H1 (cell line): ENCODE results near the gene SCPEP1. TPM values are rescaled to one million over a fixed set of nuclear protein-coding genes. Genes with fewer than 3 reads are reported as not detected.

Experiments used
- CTCF ChIA-PET: fragments of 300-600 bp; sonication (Branson Sonifier 250); formaldehyde crosslinking; loops from one replicate; lab custom pipeline; 2021; ENCODE audit not compliant: partially characterized antibody; lab: Charles Lee
- POLR2A ChIA-PET: fragments of 300-600 bp; sonication (Branson Sonifier 250); formaldehyde crosslinking; loops from one replicate; lab custom pipeline; 2021; ENCODE audit warnings: inconsistent platforms; ENCODE audit not compliant: partially characterized antibody; lab: Charles Lee
- DNase-seq, 2 experiments: peaks; one replicate each; pipeline versions ENCODE4 v3.0.0 to v3.0.0-alpha.2; 2010 to 2022; ENCODE audit warnings: low spot score in 2 of 2, low read depth in 1 of 2, mixed read lengths in 1 of 2
- FAIRE-seq: peaks from 2 replicates; lab custom pipeline; 2011; peaks lifted over from hg19 to GRCh38; lab: Jason Lieb, UNC
- H2AFZ ChIP-seq: 2 replicates; pipeline ENCODE4 v1.8.1; 2012; ENCODE audit warnings: low read length, inconsistent platforms
- H2AK5ac ChIP-seq: 2 replicates; pipeline ENCODE4 v1.6.1; 2013; ENCODE audit warnings: low read depth, low read length
- H2BK120ac ChIP-seq: replicated peaks from 2 replicates; pipeline ENCODE3; 2013; ENCODE audit warnings: low read depth, low read length, inconsistent platforms
- H2BK12ac ChIP-seq: 2 replicates; pipeline ENCODE4 v1.6.1; 2013; ENCODE audit warnings: low read depth, low read length
- H2BK15ac ChIP-seq: 2 replicates; pipeline ENCODE4 v1.6.1; 2013; ENCODE audit warnings: low read length
- H2BK20ac ChIP-seq: 2 replicates; pipeline ENCODE4 v1.6.1; 2013; ENCODE audit warnings: low read length
- H2BK5ac ChIP-seq: 2 replicates; pipeline ENCODE4 v1.6.1; 2013; ENCODE audit warnings: low read depth, low read length
- H3K14ac ChIP-seq: 2 replicates; pipeline ENCODE4 v1.6.1; 2013; ENCODE audit warnings: inconsistent platforms; ENCODE audit not compliant: insufficient read length
- H3K18ac ChIP-seq: 2 replicates; pipeline ENCODE4 v1.6.1; 2013; ENCODE audit warnings: low read length; ENCODE audit errors: extremely low read depth
- H3K23ac ChIP-seq: 2 replicates; pipeline ENCODE4 v1.6.1; 2013; ENCODE audit warnings: inconsistent platforms; ENCODE audit not compliant: insufficient read length
- H3K23me2 ChIP-seq: 2 replicates; pipeline ENCODE4 v1.6.1; 2013; ENCODE audit warnings: low read depth, low read length
- H3K27ac ChIP-seq: 2 replicates; pipeline ENCODE4 v1.6.1; 2011; ENCODE audit warnings: low read depth, low read length, inconsistent platforms
- H3K27me3 ChIP-seq, 4 experiments: replicated peaks in 1 of 4; 1 replicate in 1 of 4; 2 replicates in 3 of 4; pipeline versions ENCODE4 v1.6.1 to v1.8.1; 2011 to 2013; ENCODE audit warnings: low read length in 3 of 4, mild to moderate bottlenecking in 3 of 4, inconsistent platforms in 2 of 4, mixed read lengths in 2 of 4, moderate library complexity in 1 of 4; ENCODE audit not compliant: control insufficient read depth in 3 of 4, insufficient read depth in 3 of 4; ENCODE audit errors: extremely low read depth in 1 of 4
- H3K36me3 ChIP-seq, 4 experiments: 2 replicates each; pipeline versions ENCODE4 v1.6.1 to v1.8.1; 2011 to 2013; ENCODE audit warnings: mild to moderate bottlenecking in 4 of 4, low read length in 3 of 4, moderate library complexity in 2 of 4, control low read depth in 1 of 4, inconsistent platforms in 1 of 4; ENCODE audit not compliant: insufficient read depth in 4 of 4, control insufficient read depth in 2 of 4
- H3K4ac ChIP-seq: replicated peaks from 2 replicates; pipeline ENCODE3; 2013; ENCODE audit warnings: low read length, low read depth, mixed read lengths, inconsistent platforms; ENCODE audit not compliant: insufficient read length
- H3K4me1 ChIP-seq, 4 experiments: replicated peaks in 1 of 4; 1 replicate in 1 of 4; 2 replicates in 3 of 4; pipeline versions ENCODE4 v1.6.1 to v1.8.1; 2011 to 2013; ENCODE audit warnings: low read length in 3 of 4, inconsistent platforms in 2 of 4, mixed read lengths in 1 of 4; ENCODE audit not compliant: insufficient read depth in 4 of 4, control insufficient read depth in 3 of 4
- H3K4me2 ChIP-seq, 2 experiments: 2 replicates each; pipeline versions ENCODE4 v1.6.1 to v1.8.1; 2011 to 2013; ENCODE audit warnings: low read depth in 2 of 2, low read length in 2 of 2, control low read depth in 1 of 2, inconsistent platforms in 1 of 2, mild to moderate bottlenecking in 1 of 2; ENCODE audit not compliant: insufficient read depth in 1 of 2
- H3K4me3 ChIP-seq, 4 experiments: fragments of 200-600, 300-600 bp in 1 of 4; sonication (generic), shearing (Covaris generic), sonication (Bioruptor Twin) in 1 of 4; 2 replicates each; pipeline versions ENCODE4 v1.5.1 to v1.8.1; 2011 to 2016; ENCODE audit warnings: low read length in 4 of 4, low read depth in 3 of 4, control low read depth in 2 of 4, inconsistent platforms in 2 of 4, mild to moderate bottlenecking in 2 of 4, mixed read lengths in 1 of 4, moderate library complexity in 1 of 4; ENCODE audit not compliant: insufficient read depth in 2 of 4; ENCODE audit errors: extremely low read depth in 1 of 4
- H3K56ac ChIP-seq: replicated peaks from 2 replicates; pipeline ENCODE3; 2013; ENCODE audit warnings: low read depth, mild to moderate bottlenecking, mixed read lengths, low read length, inconsistent platforms; ENCODE audit not compliant: insufficient read length
- H3K79me1 ChIP-seq: 2 replicates; pipeline ENCODE4 v1.6.1; 2013; ENCODE audit warnings: low read depth, low read length, control low read depth
- H3K79me2 ChIP-seq, 2 experiments: 2 replicates each; pipeline versions ENCODE4 v1.6.1 to v1.8.1; 2012 to 2013; ENCODE audit warnings: low read length in 2 of 2, mild to moderate bottlenecking in 2 of 2, inconsistent platforms in 1 of 2; ENCODE audit not compliant: insufficient read depth in 2 of 2, control insufficient read depth in 1 of 2
- H3K9ac ChIP-seq, 4 experiments: replicated peaks in 1 of 4; 1 replicate in 1 of 4; 2 replicates in 3 of 4; pipeline versions ENCODE4 v1.6.1 to v1.8.1; 2011 to 2013; ENCODE audit warnings: low read depth in 3 of 4, low read length in 3 of 4, control low read depth in 2 of 4, mild to moderate bottlenecking in 2 of 4, moderate library complexity in 2 of 4, inconsistent platforms in 1 of 4; ENCODE audit errors: extremely low read depth in 1 of 4
- H3K9me3 ChIP-seq, 2 experiments: 2 replicates each; pipeline versions ENCODE4 v1.6.1 to v1.8.1; 2012 to 2013; ENCODE audit warnings: mild to moderate bottlenecking in 2 of 2, moderate library complexity in 2 of 2, control low read depth in 1 of 2, inconsistent platforms in 1 of 2, low read depth in 1 of 2, low read length in 1 of 2, mixed read lengths in 1 of 2; ENCODE audit not compliant: insufficient read depth in 2 of 2
- H4K20me1 ChIP-seq, 2 experiments: replicated peaks in 1 of 2; 2 replicates each; pipeline versions ENCODE3 to v1.8.1; 2011 to 2013; ENCODE audit warnings: inconsistent platforms in 2 of 2, low read length in 2 of 2, mild to moderate bottlenecking in 1 of 2; ENCODE audit not compliant: insufficient read depth in 2 of 2, control insufficient read depth in 1 of 2
- H4K5ac ChIP-seq: 2 replicates; pipeline ENCODE4 v1.6.1; 2013; ENCODE audit warnings: low read length, low read depth, mixed read lengths, inconsistent platforms; ENCODE audit not compliant: insufficient read length
- H4K8ac ChIP-seq: 2 replicates; pipeline ENCODE4 v1.8.0; 2013; ENCODE audit warnings: mild to moderate bottlenecking, moderate library complexity, low read length, inconsistent platforms; ENCODE audit not compliant: insufficient read depth; ENCODE audit errors: extremely low read depth
- H4K91ac ChIP-seq: replicated peaks from 2 replicates; pipeline ENCODE3; 2013; ENCODE audit warnings: low read length, mixed read lengths, inconsistent platforms; ENCODE audit not compliant: insufficient read length
- ASH2L ChIP-seq: fragments of 200-600, 300-600 bp; sonication (generic); IDR thresholded peaks from one replicate; pipeline ENCODE4 v1.7.1; 2017; ENCODE audit warnings: low read length
- BCL11A ChIP-seq, 2 experiments: IDR thresholded peaks; one replicate each; pipeline ENCODE4 v1.6.1; 2011; ENCODE audit warnings: low read depth in 2 of 2, low read length in 2 of 2, mild to moderate bottlenecking in 2 of 2
- HDAC2 ChIP-seq, 2 experiments: fragments of 300-600 bp in 1 of 2; sonication (generic) in 1 of 2; IDR thresholded peaks; 2 replicates each; pipeline ENCODE4 v1.6.1; 2011 to 2012; ENCODE audit warnings: low read depth in 2 of 2, low read length in 2 of 2, mild to moderate bottlenecking in 2 of 2, moderate library complexity in 2 of 2, borderline replicate concordance in 1 of 2, inconsistent platforms in 1 of 2
- KDM4A ChIP-seq: IDR thresholded peaks from one replicate; pipeline ENCODE4 v1.7.1; 2012; ENCODE audit warnings: low read depth, mild to moderate bottlenecking, moderate library complexity, low read length, inconsistent platforms; ENCODE audit not compliant: severe bottlenecking
- SIN3A ChIP-seq, 2 experiments: IDR thresholded peaks in 1 of 2; conservative IDR thresholded peaks in 1 of 2; 2 replicates each; pipeline ENCODE4 v1.6.1; 2011 to 2012; ENCODE audit warnings: low read length in 2 of 2, improper control_type of control experiment in 1 of 2, low read depth in 1 of 2, mild to moderate bottlenecking in 1 of 2
- SP4 ChIP-seq: IDR thresholded peaks from 2 replicates; pipeline ENCODE4 v1.6.1; 2012; ENCODE audit warnings: low read length, inconsistent platforms
- TAF1 ChIP-seq: IDR thresholded peaks from 2 replicates; pipeline ENCODE4 v1.6.1; 2011; ENCODE audit warnings: mild to moderate bottlenecking, low read depth, low read length
- USF2 ChIP-seq: IDR thresholded peaks from 2 replicates; pipeline ENCODE4 v1.6.1; 2011; ENCODE audit warnings: low read length, improper control_type of control experiment
- WGBS, 2 experiments: shearing (Covaris generic) in 1 of 2; methylation state at CpG; one replicate each; pipeline versions ENCODE4 v1.1.6 to v1.1.7; 2013 to 2015; ENCODE audit warnings: low lambda C conversion rate in 2 of 2, mixed read lengths in 2 of 2, inconsistent platforms in 1 of 2, low coverage in 1 of 2, missing lambda C conversion rate in 1 of 2; ENCODE audit not compliant: insufficient replicate concordance in 2 of 2, insufficient coverage in 1 of 2, insufficient read length in 1 of 2; ENCODE audit errors: extremely low coverage in 1 of 2, missing lambda C conversion rate in 1 of 2; 5-methylcytosine and 5-hydroxymethylcytosine counted together
- polyA plus RNA-seq, 7 experiments: library from polyadenylated mRNA; depleted of rRNA in 3 of 7; stranded (reverse) in 5 of 7; unstranded in 2 of 7; fragments of >200 nt in 5 of 7; fragments of 200-250 nt in 2 of 7; gene quantifications; 1 replicate in 5 of 7; 2 replicates in 1 of 7; 4 replicates in 1 of 7; pipeline versions ENCODE4 v1.2.1 to v1.2.3, GENCODE V29; 2011 to 2013; ENCODE audit warnings: missing spikeins in 2 of 7, mixed read lengths in 2 of 7
- total RNA-seq: library from RNA; stranded (reverse); fragmentation: NEBNext Ultra II Directional; extraction: Animal tissue kit (Norgen Biotek cat#: 25700); gene quantifications from 2 replicates; pipeline ENCODE4 v1.2.1, GENCODE V29; 2021

Gene SCPEP1
- total and polyA plus RNA-seq, 2 of the 8 experiments (the other 6 are each of a cell fraction or from before 2014, with no cell fraction given) = 30.7 to 52.6 TPM

- FAIRE-seq (no peak), DNase-seq (peak; percentile 82 to 99)
- Histone ChIP-seq H2BK5ac (peak within 1 kb of the TSS; percentile 96), H3K9me3 (no peaks in the 10 kb centered on the region), H3K36me3 (no peaks in the 10 kb centered on the region), H3K4ac (peak within 1 kb of the TSS; percentile 75), H2AFZ (peak within 1 kb of the TSS; percentile 47; the same call in 1 of the 2 replicates), H3K4me3 (peak within 1 kb of the TSS; percentile 55 to 88 (median 70)), H3K27me3 (no peaks in the 10 kb centered on the region), H3K27ac (peak within 1 kb of the TSS; percentile 96), H3K14ac (no peak within 1 kb of the TSS), H2BK12ac (peak within 1 kb of the TSS; percentile 98; the same call in 1 of the 2 replicates), H3K23ac (no peak within 1 kb of the TSS), H2BK120ac (no peak within 1 kb of the TSS), H3K18ac (peak within 1 kb of the TSS; percentile 95), H4K8ac (peak within 1 kb of the TSS; percentile 98), H3K9ac (peak within 1 kb of the TSS; percentile 76 to 99 (median 94)), H4K91ac (peak within 1 kb of the TSS; percentile 94), H3K79me2 (peaks cover 5 to 33% of the 10 kb centered on the region in 2 experiments; a peak in 3 of 4 replicates), H2BK15ac (no peak within 1 kb of the TSS; the same call in 1 of the 2 replicates), H3K79me1 (peaks cover 3% of the 10 kb centered on the region; the same call in 1 of the 2 replicates), H3K4me2 (peak within 1 kb of the TSS; percentile 20 to 53; a peak in 3 of 4 replicates), H4K5ac (peak within 1 kb of the TSS; percentile 93), H2BK20ac (no peak within 1 kb of the TSS), H4K20me1 (no peaks in the 10 kb centered on the region), H3K56ac (peak within 1 kb of the TSS; percentile 95), H3K23me2 (no peaks in the 10 kb centered on the region), H3K4me1 (no peaks in the 10 kb centered on the region; a peak in 1 of 7 replicates), H2AK5ac (no peak within 1 kb of the TSS)
- 8% methylated on average over 49 of the region's 59 CpGs; no CpG with 5 or more reads in 1 of the 2 experiments for WGBS, 2 experiments
- CTCF ChIA-PET = interaction anchor here (0.5 to 1.3 kb wide), 8 partner anchors 14 to 1277 kb away, joined by 3 to 4 read pairs (median 3); no protein-coding TSS in a partner anchor
- POLR2A ChIA-PET = interaction anchor here (0.6 to 1.0 kb wide), 5 partner anchors 9 to 1699 kb away, joined by 3 to 5 read pairs (median 4); partner anchors contain the start of gene SCPEP1
- TF ChIP-seq ASH2L (peak; percentile 97), SIN3A (conservative IDR thresholded peaks at IDR 0.05 in 1 of 2, IDR thresholded peaks at IDR 0.05 in 1 of 2; ENCODE audit: low read depth in 1 of 2, low read length in 2 of 2) (peak in 1 of 2 experiments; percentile 87; a peak in 2 of 4 replicates), SP4 (0 out of 2 replicates have a peak, but pooled peaks have one; percentile 64), KDM4A (peak; percentile 59), BCL11A (IDR thresholded peaks at IDR 0.05; ENCODE audit: low read depth in 2 of 2, low read length in 2 of 2) (no peak), HDAC2 (IDR thresholded peaks at IDR 0.05; ENCODE audit: borderline replicate concordance in 1 of 2, low read depth in 2 of 2, low read length in 2 of 2) (0 out of 4 replicates have a peak, but pooled peaks of 1 of the 2 experiments have one; percentile 42), TAF1 (peak; percentile 90), USF2 (peak; percentile 46)
Observed at GRCh38 chr17:56960596-56961538, 17.1 kb upstream of the SCPEP1 start, which contains the start of gene COIL. COIL (minus strand) TSS chr17:56961050; CDS start chr17:56961019, 31 bp downstream.
